Measurements from ENCODE around the gene XPOT. TPM values are rescaled to one million over a fixed set of nuclear protein-coding genes. Genes with fewer than 3 reads are reported as not detected.

The XPOT gene
- total RNA-seq, 2 donors from 2014 or later, result 27.7 to 45.7 TPM

- Histone ChIP-seq H3K4me1 (peaks cover 9% of the 10 kb centered on the region), H3K27ac (no peak overlapping the region), H3K27me3 (no peaks in the 10 kb centered on the region), H3K36me3 (replicated peaks in 1 of 2; ENCODE audit: insufficient read depth in 1 of 2, low read depth in 2 of 2) (peaks cover 4 to 7% of the 10 kb centered on the region in 2 donors), H3K9me3 (no peaks in the 10 kb centered on the region), H3K4me3 (no peak overlapping the region)
- DNase-seq, result no peak
- TF ChIP-seq POLR2A (IDR thresholded peaks at IDR 0.05) (no peak), CTCF (IDR thresholded peaks at IDR 0.05) (no peak)
- intact Hi-C loops (cut with DNase I), result no loop called here
- no peak for ATAC-seq
- 79 to 91% methylated on average over 2 of the region's 2 CpGs for WGBS, 2 donors
Measured at GRCh38 chr12:64461634-64462414, 57.6 kb downstream of the XPOT start.

- H3K27ac ChIP-seq, result no peak overlapping the region
- DNase-seq (no peak), ATAC-seq (no peak)
- intact Hi-C loops (cut with DNase I), result no loop called here
- H3K4me3 ChIP-seq, result no peak overlapping the region
- H3K36me3 ChIP-seq (replicated peaks in 1 of 2; ENCODE audit: insufficient read depth in 1 of 2, low read depth in 2 of 2), result peaks cover 4 to 15% of the 10 kb centered on the region in 2 donors
- H3K9me3 ChIP-seq, result no peaks in the 10 kb centered on the region
- H3K27me3 ChIP-seq, result no peaks in the 10 kb centered on the region
- TF ChIP-seq POLR2A (IDR thresholded peaks at IDR 0.05), result no peak
- TF ChIP-seq CTCF (IDR thresholded peaks at IDR 0.05), result no peak
- peaks cover 9% of the 10 kb centered on the region for H3K4me1 ChIP-seq
Measured at GRCh38 chr12:64466178-64466577, 62.0 kb downstream of the XPOT start.

- no peaks in the 10 kb centered on the region for H3K9me3 ChIP-seq
- TF ChIP-seq POLR2A (IDR thresholded peaks at IDR 0.05) (no peak), CTCF (IDR thresholded peaks at IDR 0.05) (no peak)
- DNase-seq, result no peak
- WGBS, 2 donors, result 73 to 78% methylated on average over 4 to 5 of the region's 5 CpGs
- peaks cover 4 to 18% of the 10 kb centered on the region in 2 donors for H3K36me3 ChIP-seq (replicated peaks in 1 of 2; ENCODE audit: insufficient read depth in 1 of 2, low read depth in 2 of 2)
- H3K4me1 ChIP-seq, result peaks cover 9% of the 10 kb centered on the region
- intact Hi-C loops (cut with DNase I), result no loop called here
- H3K27me3 ChIP-seq, result no peaks in the 10 kb centered on the region
- H3K27ac ChIP-seq, result no peak overlapping the region
- no peak overlapping the region for H3K4me3 ChIP-seq
- ATAC-seq, result no peak
Measured at GRCh38 chr12:64468966-64469365, 64.8 kb downstream of the XPOT start.

- no peak for ATAC-seq
- Histone ChIP-seq H3K27me3 (no peaks in the 10 kb centered on the region), H3K4me1 (peaks cover 9% of the 10 kb centered on the region), H3K4me3 (no peak overlapping the region), H3K9me3 (no peaks in the 10 kb centered on the region), H3K27ac (no peak overlapping the region), H3K36me3 (replicated peaks in 1 of 2; ENCODE audit: insufficient read depth in 1 of 2, low read depth in 2 of 2) (peaks cover 4 to 17% of the 10 kb centered on the region in 2 donors)
- DNase-seq, result no peak
- TF ChIP-seq CTCF (IDR thresholded peaks at IDR 0.05) (no peak), POLR2A (IDR thresholded peaks at IDR 0.05) (no peak)
- 49 to 50% methylated on average over 2 of the region's 2 CpGs for WGBS, 2 donors
- intact Hi-C loops (cut with DNase I), result no loop called here
Measured at GRCh38 chr12:64469455-64470142, 65.4 kb downstream of the XPOT start.

Measured in body of pancreas (tissue), 4 donors.